Activated T-cell treated with anti-CD3 and anti-CD28 coated beads for 4 hours (primary cell): ENCODE results near the gene SLC2A13.
"Not testable (repeated sequence)": the region's sequence is repeated elsewhere in the genome, so short reads cannot be mapped to it uniquely, and the experiment has no call there.

Experiments used
- DNase-seq: peaks from one replicate; pipeline ENCODE4 v3.0.0-alpha.2; 2020

Gene SLC2A13

DNA sequence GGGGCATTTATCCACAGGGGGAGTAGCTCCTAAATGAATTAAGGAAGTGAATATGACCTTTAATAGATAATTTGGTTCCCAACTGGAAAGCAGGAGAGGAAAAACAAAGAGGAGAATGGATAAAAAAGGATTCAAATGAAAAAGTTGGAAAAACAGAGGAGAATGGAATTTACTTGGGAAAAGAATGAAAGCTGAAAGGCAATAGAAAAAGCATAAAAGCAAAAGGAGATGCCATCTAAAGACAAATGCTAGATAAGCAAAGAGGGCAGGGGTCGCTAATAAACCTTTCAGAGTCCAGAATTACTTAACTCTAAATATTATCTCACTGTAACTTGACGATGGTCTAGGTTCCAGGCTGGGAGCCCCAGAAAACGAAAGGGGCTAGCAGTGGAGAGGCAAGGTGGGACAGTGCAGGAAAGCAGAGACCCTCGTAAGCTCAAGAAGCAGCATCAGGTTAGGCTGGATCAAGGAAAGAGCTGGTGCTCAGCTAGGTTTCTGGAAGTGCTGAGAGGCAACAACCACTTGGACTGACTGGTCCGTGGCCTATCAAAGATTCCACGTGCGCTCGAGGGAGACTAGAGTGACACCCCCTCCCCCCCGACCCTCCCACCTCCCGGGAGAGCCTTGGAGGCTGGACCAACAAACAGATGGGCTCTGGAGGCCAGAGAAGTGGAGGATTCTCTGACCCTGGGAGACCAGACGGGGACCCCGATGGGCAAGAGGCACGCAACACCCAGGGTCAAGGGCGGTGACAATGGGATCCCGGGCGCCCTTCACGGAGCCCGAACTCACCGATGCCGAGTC lies 1.2 kb downstream of the SLC2A13 start:
- no peak for DNase-seq

DNA sequence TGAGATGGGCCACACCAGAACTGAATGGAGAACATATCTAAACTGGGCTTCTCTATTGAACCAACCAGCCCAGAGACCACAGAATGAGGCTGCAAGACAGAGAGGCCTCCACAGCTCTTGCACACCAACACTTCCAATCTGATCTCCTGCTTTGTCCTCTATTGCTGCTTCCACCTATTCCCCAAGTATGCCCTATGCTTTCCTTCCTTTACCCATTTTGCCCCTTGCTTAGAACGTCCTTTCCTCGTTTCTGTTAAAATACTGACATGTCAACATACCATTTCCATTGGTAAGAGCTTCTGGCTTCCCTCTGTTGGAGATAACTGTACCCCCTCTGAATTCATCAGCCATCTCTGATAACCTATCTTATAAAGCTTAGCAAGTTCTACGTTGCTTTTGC lies 2.8 kb downstream of the SLC2A13 start:
- no peak for DNase-seq

DNA sequence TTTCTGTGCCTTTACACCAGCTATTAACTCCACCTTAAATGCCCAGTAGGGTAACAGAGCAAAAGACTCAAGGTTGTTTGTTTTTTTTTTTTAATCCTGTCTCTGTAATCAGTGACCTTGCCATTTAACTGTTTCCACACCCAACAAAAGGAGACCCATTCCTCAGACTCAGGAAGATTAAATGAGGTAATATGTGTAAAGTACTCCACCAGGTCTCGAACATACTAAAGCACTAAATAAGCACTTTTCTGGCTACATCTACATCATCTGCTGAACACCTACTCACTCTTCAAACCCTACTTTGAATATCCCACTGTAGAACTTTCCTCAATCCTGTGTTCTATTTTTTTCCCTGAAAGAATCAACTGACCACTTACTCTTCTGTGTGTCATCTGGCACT lies 4.1 kb downstream of the SLC2A13 start:
- DNase-seq, result no peak

GRCh38 chr12:40099423-40099853 lies 6.4 kb downstream of the SLC2A13 start:
- DNase-seq, result no peak

- no peak for DNase-seq
Measured at GRCh38 chr12:40098406-40099145, 7.3 kb downstream of the SLC2A13 start.

DNA sequence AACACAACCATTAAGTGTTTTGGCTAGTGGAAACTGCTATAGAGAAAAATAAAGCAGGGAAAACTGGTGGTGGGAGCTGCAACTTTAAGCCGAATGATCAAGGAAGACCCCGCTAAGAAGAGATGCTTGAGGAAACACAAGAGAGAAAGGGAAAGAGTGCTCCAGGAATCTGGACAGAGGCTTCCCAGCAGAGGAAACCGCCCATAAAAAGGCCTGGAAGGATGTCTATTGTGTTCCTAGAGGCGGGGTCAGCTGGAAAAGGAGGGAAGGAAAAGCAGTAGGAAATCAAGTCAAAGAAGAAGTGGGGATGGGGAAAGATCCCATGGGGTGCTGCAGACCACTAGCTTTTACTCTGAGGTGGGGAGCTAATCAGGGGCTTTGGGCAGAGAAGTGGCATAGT lies 12.4 kb downstream of the SLC2A13 start:
- DNase-seq, result no peak

GRCh38 chr12:40086471-40086870 lies 19.4 kb downstream of the SLC2A13 start:
- no peak for DNase-seq

DNA sequence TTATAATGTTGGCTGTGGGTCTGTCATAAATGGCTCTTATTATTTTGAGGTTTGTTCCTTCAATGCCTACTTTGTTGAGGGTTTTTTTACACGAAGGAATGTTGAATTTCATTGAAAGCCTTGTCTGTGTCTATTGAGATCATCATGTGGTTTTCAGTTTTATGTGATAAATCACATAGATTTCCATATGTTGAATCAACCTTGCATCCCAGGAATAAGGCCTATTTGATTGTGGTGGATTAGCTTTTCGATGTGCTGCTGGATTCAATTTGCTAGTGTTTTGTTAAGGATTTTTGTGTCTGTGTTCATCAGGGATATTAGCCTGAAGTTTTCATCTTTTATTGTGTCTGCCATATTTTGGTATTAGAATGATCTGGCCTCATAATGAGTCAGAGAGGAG lies 27.6 kb downstream of the SLC2A13 start:
- no peak for DNase-seq

GRCh38 chr12:40075458-40075857 lies 30.4 kb downstream of the SLC2A13 start:
- no peak for DNase-seq

DNA sequence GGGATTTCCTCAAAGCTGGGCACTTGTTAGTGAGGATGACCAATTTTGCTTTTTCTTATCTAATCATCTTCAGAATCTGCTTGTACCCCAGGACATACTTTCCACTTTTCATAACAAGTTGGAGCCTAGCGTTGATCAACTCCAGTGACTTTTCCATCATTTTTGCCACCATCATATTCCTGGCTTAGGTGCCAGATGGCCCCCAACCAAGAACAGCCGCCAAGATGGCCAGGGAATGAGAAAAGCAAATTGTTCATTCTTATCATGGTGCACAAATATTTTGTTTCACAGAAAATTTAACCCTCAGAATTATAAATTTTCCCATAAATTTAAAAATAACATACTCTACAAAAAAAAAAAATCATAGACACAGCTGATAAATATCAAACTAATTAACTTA lies 37.5 kb downstream of the SLC2A13 start:
- no peak for DNase-seq

- DNase-seq, result no peak
Measured at GRCh38 chr12:40065636-40066035, 40.2 kb downstream of the SLC2A13 start.

- no peak for DNase-seq
Measured at GRCh38 chr12:40063414-40063813, 42.5 kb downstream of the SLC2A13 start.

DNA sequence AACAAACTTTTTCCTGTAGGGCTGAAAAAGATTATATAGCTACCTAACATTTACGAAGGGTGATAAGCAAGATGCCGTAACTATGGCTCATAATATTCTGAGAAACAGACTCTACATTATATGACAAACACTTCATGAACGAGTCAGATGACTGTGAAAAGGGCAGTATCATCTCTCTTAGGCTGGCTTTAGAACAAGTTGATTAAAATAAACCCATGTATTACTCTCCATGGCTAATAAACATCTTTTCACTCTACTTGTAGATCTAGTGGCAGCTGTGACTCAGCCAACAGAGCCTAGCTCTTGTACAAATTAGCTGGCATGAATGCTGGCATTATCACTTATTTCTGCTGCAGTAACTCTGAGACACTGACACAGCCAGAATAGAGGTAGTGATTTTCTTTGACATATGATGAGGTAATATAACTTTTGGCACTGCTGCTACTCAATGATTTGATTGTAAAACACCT lies 47.1 kb downstream of the SLC2A13 start:
- no peak for DNase-seq

- DNase-seq, result no peak
Measured at GRCh38 chr12:40056373-40056772, 49.5 kb downstream of the SLC2A13 start.

GRCh38 chr12:40055776-40056175 lies 50.1 kb downstream of the SLC2A13 start:
- no peak for DNase-seq

DNA sequence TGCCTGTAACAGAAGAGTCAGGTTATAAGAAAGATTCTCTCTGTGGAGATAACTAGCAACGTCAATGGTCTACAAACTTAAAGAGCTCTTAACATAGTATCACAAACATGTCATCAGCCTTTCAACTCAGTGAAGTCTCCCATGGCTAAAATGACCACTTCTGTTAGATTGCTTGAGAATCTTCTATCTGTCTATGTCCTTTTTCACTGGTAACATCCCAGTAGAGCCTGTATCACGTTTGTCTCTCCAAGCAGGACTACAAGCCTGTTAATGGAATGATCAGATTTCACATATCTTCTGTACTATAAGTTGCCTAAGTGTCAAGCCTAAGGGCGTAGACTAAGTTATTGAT lies 50.7 kb downstream of the SLC2A13 start:
- DNase-seq, result no peak

DNA sequence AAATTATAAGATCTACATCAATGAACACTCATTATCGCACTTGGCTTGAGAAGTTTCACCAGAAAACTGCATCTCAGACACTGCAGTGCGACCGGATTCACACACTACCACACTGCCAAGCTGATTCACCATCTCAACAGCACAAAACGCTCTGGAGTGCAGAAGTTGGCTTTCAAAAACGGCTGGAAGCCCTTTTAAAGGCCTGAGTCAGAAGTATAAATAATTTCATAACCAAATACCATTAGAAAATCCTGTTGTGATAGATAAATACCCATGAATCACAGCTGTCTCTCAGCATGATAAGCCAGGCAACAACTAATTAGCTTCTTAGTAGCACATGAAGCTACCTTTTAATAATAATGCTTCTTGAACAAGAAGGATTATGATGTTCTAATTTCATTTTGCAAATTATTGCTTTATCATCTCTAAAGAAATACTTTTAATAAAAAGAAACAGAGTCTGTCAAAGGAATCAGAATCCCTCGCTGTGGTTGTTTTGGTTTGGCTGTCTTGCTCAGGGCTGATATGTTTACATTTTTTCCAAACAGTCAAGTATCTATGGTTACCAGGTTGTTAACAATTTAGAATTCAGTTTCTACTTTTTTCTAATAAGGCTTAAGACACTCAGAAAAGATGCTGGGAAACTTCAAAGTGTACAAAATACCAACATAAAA lies 51.2 kb downstream of the SLC2A13 start:
- no peak for DNase-seq

GRCh38 chr12:40049268-40049667 lies 56.6 kb downstream of the SLC2A13 start:
- no peak for DNase-seq

DNA sequence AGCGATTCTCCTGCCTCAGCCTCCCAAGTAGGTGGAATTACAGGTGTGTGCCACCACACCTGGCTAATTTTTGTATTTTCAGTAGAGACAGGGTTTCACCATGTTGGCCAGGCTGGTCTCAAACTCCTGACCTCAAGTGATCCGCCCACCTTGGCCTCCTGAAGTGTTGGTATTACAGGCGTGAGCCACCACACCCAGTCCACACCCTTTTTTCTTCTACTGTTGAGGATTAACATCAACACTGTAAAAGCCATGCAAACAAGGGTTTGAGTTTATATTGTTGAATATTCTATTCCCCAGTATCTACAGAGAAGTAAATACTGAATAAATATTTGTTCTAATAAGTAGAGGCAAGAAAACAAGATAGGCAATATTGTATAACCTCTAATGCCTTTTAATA lies 58.9 kb downstream of the SLC2A13 start:
- DNase-seq, result not testable (repeated sequence)

- DNase-seq, result no peak
Measured at GRCh38 chr12:40045656-40046055, 60.2 kb downstream of the SLC2A13 start.

DNA sequence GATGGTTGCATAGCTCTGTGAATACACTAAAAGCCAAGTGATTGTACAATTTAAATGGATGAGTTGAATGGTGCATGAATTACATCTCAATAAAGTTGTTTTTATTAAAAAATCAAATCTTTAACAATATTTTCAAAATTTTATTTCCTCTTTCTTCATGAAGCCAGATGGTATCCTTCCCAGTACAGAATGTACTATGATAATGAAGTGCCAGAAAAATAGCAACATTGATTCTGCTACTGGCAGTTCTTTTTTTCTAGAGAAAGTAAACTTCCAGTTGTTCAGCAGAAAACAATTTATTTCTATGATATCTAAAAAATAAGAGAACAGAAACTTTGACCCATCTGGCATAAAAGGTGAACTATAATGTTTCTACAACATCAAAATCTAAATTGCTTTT lies 61.5 kb downstream of the SLC2A13 start:
- DNase-seq, result no peak

- DNase-seq, result no peak
Measured at GRCh38 chr12:40039598-40039997, 66.3 kb downstream of the SLC2A13 start.

GRCh38 chr12:40038619-40039018 lies 67.3 kb downstream of the SLC2A13 start:
- no peak for DNase-seq

- no peak for DNase-seq
Measured at GRCh38 chr12:40034712-40035111, 71.2 kb downstream of the SLC2A13 start.
